ENCODE results near the gene HOXA4.

DNA sequence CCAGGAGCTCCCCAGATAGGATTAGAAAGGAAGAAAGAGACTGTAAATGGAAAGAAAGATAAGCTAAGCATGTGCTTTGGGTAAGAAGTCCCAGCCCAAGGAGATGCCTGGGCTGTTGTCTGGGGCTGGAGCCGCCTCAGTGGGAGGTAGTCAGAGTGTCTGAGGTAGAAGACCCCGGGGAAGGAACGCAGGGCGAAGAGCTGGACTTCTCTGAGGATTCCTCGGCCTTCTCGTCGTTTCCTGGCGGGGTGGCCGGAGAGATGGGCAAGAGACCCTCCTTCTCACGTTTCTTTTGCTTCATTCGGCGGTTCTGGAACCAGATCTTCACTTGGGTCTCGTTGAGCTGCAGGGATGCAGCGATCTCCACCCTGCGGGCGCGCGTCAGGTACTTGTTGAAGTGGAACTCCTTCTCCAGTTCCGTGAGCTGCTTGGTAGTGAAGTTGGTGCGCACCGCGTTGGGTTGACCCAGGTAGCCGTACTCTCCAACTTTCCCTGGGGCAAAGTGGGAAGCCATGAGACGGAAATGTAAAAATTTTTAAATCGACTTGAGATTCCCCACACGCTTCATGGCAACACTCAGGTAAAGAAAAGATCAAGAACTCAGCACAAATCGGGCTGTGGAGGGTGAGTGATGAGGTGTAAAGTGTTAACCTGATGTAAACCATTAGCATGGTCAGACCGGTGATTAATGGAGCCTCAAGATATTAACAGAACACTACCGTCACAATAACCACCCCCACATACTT is 36.1 kb downstream of the HOXA4 start:
- TF ChIP-seq, protein P1, sequence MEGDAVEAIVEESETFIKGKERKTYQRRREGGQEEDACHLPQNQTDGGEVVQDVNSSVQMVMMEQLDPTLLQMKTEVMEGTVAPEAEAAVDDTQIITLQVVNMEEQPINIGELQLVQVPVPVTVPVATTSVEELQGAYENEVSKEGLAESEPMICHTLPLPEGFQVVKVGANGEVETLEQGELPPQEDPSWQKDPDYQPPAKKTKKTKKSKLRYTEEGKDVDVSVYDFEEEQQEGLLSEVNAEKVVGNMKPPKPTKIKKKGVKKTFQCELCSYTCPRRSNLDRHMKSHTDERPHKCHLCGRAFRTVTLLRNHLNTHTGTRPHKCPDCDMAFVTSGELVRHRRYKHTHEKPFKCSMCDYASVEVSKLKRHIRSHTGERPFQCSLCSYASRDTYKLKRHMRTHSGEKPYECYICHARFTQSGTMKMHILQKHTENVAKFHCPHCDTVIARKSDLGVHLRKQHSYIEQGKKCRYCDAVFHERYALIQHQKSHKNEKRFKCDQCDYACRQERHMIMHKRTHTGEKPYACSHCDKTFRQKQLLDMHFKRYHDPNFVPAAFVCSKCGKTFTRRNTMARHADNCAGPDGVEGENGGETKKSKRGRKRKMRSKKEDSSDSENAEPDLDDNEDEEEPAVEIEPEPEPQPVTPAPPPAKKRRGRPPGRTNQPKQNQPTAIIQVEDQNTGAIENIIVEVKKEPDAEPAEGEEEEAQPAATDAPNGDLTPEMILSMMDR (conservative IDR thresholded peaks at IDR 0.05; ENCODE audit: low read depth, low read length), result no peak
- TF ChIP-seq EZH2 (IDR thresholded peaks at IDR 0.05; ENCODE audit: low read length, unreplicated experiment) (no peak), EZH2phosphoT487 (IDR thresholded peaks at IDR 0.05; ENCODE audit: borderline replicate concordance, low read length) (no peak)
